Epidermal melanocyte (primary cell): ENCODE data around the gene UBXN11.
A peak's percentile ranks its signal among the peaks of the same experiment; 100 is the strongest.

Experiments used
- DNase-seq: peaks from one replicate; pipeline ENCODE4 v3.0.0; 2011; ENCODE audit warnings: low spot score; ENCODE audit not compliant: insufficient read length

Gene UBXN11, protein sequence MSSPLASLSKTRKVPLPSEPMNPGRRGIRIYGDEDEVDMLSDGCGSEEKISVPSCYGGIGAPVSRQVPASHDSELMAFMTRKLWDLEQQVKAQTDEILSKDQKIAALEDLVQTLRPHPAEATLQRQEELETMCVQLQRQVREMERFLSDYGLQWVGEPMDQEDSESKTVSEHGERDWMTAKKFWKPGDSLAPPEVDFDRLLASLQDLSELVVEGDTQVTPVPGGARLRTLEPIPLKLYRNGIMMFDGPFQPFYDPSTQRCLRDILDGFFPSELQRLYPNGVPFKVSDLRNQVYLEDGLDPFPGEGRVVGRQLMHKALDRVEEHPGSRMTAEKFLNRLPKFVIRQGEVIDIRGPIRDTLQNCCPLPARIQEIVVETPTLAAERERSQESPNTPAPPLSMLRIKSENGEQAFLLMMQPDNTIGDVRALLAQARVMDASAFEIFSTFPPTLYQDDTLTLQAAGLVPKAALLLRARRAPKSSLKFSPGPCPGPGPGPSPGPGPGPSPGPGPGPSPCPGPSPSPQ

GRCh38 chr1:26306290-26307229, at the start of gene UBXN11:
Gene UBXN11, minus strand, starts transcription at chr1:26306636. Its CDS starts 3,753 bp downstream, at chr1:26302883.
- peak; percentile 97 for DNase-seq

- no peak for DNase-seq
Observed at GRCh38 chr1:26356106-26356505, 49.7 kb upstream of the UBXN11 start.

- DNase-seq, result no peak
Observed at GRCh38 chr1:26354972-26355371, 48.5 kb upstream of the UBXN11 start.

GRCh38 chr1:26353976-26354820, 47.8 kb upstream of the UBXN11 start, which contains the start of gene CRYBG2:
Gene CRYBG2, minus strand, starts transcription at chr1:26354130. Its CDS starts 7,473 bp downstream, at chr1:26346657.
- no peak for DNase-seq

- DNase-seq, result no peak
Observed at GRCh38 chr1:26353210-26353859, 46.9 kb upstream of the UBXN11 start.

DNA sequence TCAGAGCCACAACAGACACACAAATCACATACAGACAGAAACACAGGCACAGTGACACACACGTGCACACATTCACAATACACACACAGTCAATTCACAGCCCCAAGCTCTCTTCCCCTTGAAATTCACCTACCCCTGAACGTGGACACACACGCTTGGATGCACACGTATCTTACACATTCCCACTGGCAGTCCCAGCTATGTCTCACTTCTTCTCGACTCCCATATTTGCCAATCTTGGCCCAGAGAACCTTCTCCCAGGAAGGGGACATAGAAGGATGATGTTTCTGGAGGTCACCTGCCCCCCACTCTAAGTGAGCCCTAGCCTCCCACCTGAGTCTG, 45.9 kb upstream of the UBXN11 start:
- no peak for DNase-seq

GRCh38 chr1:26351590-26352337, 45.3 kb upstream of the UBXN11 start:
- DNase-seq, result no peak

DNA sequence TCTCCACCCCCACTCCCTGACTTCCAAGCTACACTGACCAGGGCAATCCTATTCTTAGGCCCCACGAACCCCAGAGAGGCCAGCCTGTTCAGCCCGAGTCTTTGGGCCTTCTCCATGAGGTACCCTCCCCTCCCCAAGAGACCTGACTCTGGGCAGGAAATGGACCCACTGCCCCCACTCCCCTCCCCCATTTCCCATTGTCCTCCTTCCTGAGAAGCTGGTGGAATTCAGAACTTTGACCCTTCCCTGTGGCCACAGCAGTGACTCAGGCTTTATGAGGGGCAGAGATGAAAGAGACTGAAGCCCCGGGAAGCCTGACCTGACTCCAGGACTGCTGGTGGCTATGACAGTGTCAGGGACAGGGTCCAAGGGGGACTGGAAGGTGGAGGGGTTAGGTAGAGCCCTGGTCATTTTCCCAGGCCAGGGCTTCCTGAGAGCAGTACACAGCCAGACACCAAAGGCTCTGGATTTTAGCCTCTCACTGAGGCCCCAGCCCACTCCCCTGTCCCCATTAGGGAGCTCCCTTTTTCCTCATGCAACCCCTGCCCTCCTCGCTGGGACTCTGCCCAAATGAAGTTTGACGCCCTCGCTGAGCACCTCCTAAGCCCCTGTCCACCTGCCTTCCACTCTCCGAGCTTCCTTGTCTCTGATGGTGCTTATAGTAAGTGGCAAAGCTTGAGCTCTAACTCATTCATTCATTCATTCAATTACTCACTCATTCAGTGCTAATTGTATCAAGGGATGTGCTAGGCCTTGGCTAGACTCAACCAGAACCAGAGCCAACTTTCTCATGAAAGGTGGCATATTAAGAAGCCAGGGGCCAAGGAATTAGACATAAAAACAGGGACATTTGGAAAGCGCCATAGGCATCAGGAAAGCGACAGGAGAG, 44.5 kb upstream of the UBXN11 start:
- DNase-seq, result no peak

DNA sequence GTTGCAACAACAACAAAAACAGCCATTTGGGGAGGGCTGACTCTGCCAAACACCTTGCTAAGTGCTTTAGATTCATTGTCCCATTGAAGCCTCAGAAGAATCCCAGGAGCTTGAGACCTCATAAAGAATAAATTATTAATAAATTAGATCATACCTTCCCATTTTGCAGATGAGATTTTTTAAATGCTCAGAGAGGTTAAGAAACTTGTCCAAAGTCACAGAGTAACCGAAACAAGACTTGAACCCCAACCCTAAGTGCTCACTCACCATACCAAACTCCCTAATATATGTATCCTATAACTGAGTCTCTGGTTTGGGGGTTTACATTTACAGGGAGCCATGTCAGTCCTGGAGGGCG, 43.9 kb upstream of the UBXN11 start:
- DNase-seq, result no peak

- no peak for DNase-seq
Observed at GRCh38 chr1:26349877-26350244, 43.4 kb upstream of the UBXN11 start.

DNA sequence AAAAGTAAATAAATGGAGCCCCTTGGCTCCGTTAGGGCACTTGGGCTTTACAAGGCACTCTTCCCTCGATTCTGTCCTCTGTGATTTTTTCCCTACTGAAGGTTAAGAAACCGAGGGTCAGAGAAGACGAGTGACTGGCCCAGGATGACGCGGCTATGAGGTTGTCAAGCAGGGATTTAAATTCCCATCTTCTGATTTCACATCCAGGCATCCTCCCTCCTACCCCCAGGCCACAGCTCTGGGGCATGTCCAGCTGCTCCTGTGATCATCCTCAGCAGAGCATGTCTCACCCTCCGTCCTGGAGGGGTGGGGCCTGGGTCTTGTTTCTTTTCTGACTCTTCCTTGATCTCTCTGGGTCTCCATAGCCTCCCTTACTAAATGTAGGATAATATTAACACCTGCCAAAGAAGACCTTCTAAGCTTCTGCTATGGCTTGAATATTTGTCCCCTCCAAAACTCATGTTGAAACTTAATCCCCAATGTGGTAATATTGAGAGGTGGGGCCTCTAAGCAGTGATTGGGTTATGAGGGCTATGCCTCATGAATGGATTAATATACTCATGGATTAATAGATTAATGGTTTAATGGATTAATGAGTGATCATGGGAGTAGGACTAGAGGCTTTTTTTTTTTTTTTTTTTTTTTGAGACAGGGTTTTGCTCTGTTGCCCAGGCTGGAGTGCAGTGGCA, 42.9 kb upstream of the UBXN11 start:
- no peak for DNase-seq

- no peak for DNase-seq
Observed at GRCh38 chr1:26346274-26347033, 40.0 kb upstream of the UBXN11 start.

- no peak for DNase-seq
Observed at GRCh38 chr1:26345718-26346117, 39.3 kb upstream of the UBXN11 start.

- no peak for DNase-seq
Observed at GRCh38 chr1:26344147-26344920, 37.9 kb upstream of the UBXN11 start.

DNA sequence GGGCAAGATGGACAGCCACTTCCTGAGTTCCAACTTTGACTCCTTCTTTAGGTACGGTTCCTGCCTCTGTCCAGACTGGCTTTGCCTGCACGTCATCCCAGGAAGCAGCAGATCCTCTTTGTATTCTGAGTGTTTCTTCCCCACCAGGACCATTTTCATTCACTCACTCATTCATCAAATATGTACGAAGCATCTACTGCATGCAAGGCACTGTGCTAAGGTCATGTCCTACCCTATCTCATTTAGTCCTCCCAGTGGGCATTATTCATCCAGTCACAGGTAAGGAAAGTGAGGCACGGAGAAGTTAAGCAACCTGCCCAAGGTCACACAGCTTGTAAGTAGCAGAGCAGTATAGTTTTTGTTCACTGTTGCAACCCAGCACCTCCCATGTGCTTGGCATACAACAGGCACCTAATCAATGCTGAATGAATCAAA, 33.6 kb upstream of the UBXN11 start:
- no peak for DNase-seq

DNA sequence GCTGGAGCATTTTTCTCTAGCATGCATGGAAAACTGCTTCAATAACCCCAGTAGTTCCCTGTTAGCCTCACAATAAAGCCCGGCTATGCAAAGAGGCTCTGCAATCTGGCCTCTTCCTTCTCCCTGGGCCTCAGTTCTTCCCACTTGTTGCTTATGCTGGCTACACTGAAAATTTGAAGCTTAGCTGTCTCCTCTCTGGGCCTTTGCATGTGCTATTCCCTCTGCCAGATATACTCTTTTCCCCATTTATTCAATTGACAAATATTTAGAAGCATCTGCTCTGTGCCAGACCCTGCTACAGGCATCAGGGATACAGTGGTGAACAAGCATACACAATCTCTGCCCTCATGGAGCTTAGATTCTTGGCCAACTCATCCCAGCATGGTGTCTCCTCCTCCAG, 32.2 kb upstream of the UBXN11 start:
- DNase-seq, result no peak

DNA sequence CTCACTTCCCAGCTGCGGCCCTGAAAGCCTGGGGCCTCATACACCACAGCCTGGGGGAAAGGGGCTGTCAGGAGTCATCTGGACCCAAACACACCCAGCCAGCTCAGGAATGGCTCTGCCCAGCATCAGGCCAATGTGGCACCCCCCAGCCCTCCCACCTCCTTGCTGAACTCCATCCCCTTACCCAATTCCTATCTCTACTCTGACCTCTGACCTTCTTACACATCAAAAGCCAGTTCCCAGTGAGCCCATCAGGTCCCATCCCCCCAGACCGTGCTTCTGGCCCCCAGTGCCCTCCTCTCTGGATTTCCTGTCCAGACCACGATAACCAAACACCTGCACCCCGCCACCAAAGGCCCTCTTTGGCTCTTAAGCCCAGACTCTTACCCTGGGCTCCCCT, 31.2 kb upstream of the UBXN11 start:
- DNase-seq, result no peak
